Mesodermal cell (in vitro differentiated cells): ENCODE measurements around the gene ROBO1.

Experiments
- H3K27ac ChIP-seq: 2 replicates; pipeline ENCODE4 v1.7.0; 2013; ENCODE audit warnings: mild to moderate bottlenecking, low read depth, low read length, moderate library complexity; ENCODE audit not compliant: severe bottlenecking
- H3K36me3 ChIP-seq: 2 replicates; pipeline ENCODE4 v1.7.1; 2013; ENCODE audit warnings: mild to moderate bottlenecking, low read length, moderate library complexity; ENCODE audit not compliant: control insufficient read depth, insufficient read depth
- H3K4me1 ChIP-seq: one replicate; pipeline ENCODE4 v1.7.1; 2013; ENCODE audit warnings: mild to moderate bottlenecking, low read length; ENCODE audit not compliant: insufficient read depth, control insufficient read depth, poor library complexity, severe bottlenecking
- H3K4me3 ChIP-seq: 2 replicates; pipeline ENCODE4 v1.7.0; 2013; ENCODE audit warnings: low read length, control low read depth, mild to moderate bottlenecking; ENCODE audit not compliant: insufficient read depth, poor library complexity, severe bottlenecking; ENCODE audit errors: extremely low read depth
- H3K9me3 ChIP-seq: 2 replicates; pipeline ENCODE4 v1.7.1; 2013; ENCODE audit warnings: mild to moderate bottlenecking, low read length, moderate library complexity; ENCODE audit not compliant: control insufficient read depth
- WGBS, 2 experiments: methylation state at CpG; one replicate each; pipeline ENCODE4 v1.1.5; 2013; ENCODE audit warnings: missing lambda C conversion rate in 2 of 2; ENCODE audit not compliant: insufficient coverage in 2 of 2; 5-methylcytosine and 5-hydroxymethylcytosine counted together

ROBO1 gene

GRCh38 chr3:79478620-79479019 is 289.2 kb downstream of the ROBO1 start:
- WGBS, 2 experiments: 100% methylated on average over 1 of the region's 1 CpG; no CpG with 5 or more reads in 1 of the 2 experiments
- Histone ChIP-seq H3K4me1 (no peaks in the 10 kb centered on the region), H3K9me3 (no peaks in the 10 kb centered on the region), H3K4me3 (no peak overlapping the region), H3K36me3 (no peaks in the 10 kb centered on the region), H3K27ac (no peak overlapping the region)

- no peak overlapping the region for H3K4me3 ChIP-seq
- no peaks in the 10 kb centered on the region for H3K9me3 ChIP-seq
- no peaks in the 10 kb centered on the region for H3K36me3 ChIP-seq
- WGBS, 2 experiments: no CpG with 5 or more reads among the region's 1 CpG
- H3K4me1 ChIP-seq: no peaks in the 10 kb centered on the region
- H3K27ac ChIP-seq: no peak overlapping the region
Measured at GRCh38 chr3:79477242-79477641, 290.6 kb downstream of the ROBO1 start.

- peak overlapping the region; percentile 13 for H3K27ac ChIP-seq
- H3K9me3 ChIP-seq: no peaks in the 10 kb centered on the region
- H3K4me1 ChIP-seq: no peaks in the 10 kb centered on the region
- WGBS, 2 experiments: no CpG with 5 or more reads among the region's 2 CpGs
- no peak overlapping the region for H3K4me3 ChIP-seq
- no peaks in the 10 kb centered on the region for H3K36me3 ChIP-seq
Measured at GRCh38 chr3:79473993-79474392, 293.8 kb downstream of the ROBO1 start.

- no peaks in the 10 kb centered on the region for H3K9me3 ChIP-seq
- H3K4me1 ChIP-seq: no peaks in the 10 kb centered on the region
- no peaks in the 10 kb centered on the region for H3K36me3 ChIP-seq
- H3K27ac ChIP-seq: no peak overlapping the region
- no peak overlapping the region for H3K4me3 ChIP-seq
- WGBS, 2 experiments: 80% methylated on average over 1 of the region's 3 CpGs; no CpG with 5 or more reads in 1 of the 2 experiments
Measured at GRCh38 chr3:79467721-79468120, 300.1 kb downstream of the ROBO1 start.

- H3K9me3 ChIP-seq: no peaks in the 10 kb centered on the region
- WGBS, 2 experiments: 60 to 90% methylated on average over 1 of the region's 1 CpG
- no peaks in the 10 kb centered on the region for H3K4me1 ChIP-seq
- H3K4me3 ChIP-seq: no peak overlapping the region
- H3K27ac ChIP-seq: no peak overlapping the region
- no peaks in the 10 kb centered on the region for H3K36me3 ChIP-seq
Measured at GRCh38 chr3:79461129-79461792, 306.5 kb downstream of the ROBO1 start.

GRCh38 chr3:79453600-79453999 is 314.2 kb downstream of the ROBO1 start:
- Histone ChIP-seq H3K4me3 (no peak overlapping the region), H3K27ac (no peak overlapping the region), H3K9me3 (no peaks in the 10 kb centered on the region), H3K36me3 (no peaks in the 10 kb centered on the region), H3K4me1 (no peaks in the 10 kb centered on the region)
- WGBS, 2 experiments: 88 to 89% methylated on average over 1 of the region's 2 CpGs

GRCh38 chr3:79436387-79436786 is 331.4 kb downstream of the ROBO1 start:
- Histone ChIP-seq H3K9me3 (no peaks in the 10 kb centered on the region), H3K4me1 (no peaks in the 10 kb centered on the region), H3K36me3 (no peaks in the 10 kb centered on the region), H3K4me3 (no peak overlapping the region), H3K27ac (no peak overlapping the region)
- WGBS, 2 experiments: no CpG with 5 or more reads among the region's 1 CpG

GRCh38 chr3:79427081-79427480 is 340.7 kb downstream of the ROBO1 start:
- Histone ChIP-seq H3K9me3 (no peaks in the 10 kb centered on the region), H3K4me3 (no peak overlapping the region), H3K4me1 (no peaks in the 10 kb centered on the region), H3K27ac (no peak overlapping the region), H3K36me3 (no peaks in the 10 kb centered on the region)
- 80 to 100% methylated on average over 2 to 3 of the region's 5 CpGs for WGBS, 2 experiments

GRCh38 chr3:79424811-79425210 is 343.0 kb downstream of the ROBO1 start:
- WGBS, 2 experiments: 85 to 86% methylated on average over 3 of the region's 3 CpGs
- Histone ChIP-seq H3K4me3 (no peak overlapping the region), H3K27ac (no peak overlapping the region), H3K4me1 (no peaks in the 10 kb centered on the region), H3K36me3 (no peaks in the 10 kb centered on the region), H3K9me3 (no peaks in the 10 kb centered on the region)

GRCh38 chr3:79423417-79423816 is 344.4 kb downstream of the ROBO1 start:
- Histone ChIP-seq H3K27ac (no peak overlapping the region), H3K36me3 (no peaks in the 10 kb centered on the region), H3K4me3 (no peak overlapping the region), H3K9me3 (no peaks in the 10 kb centered on the region), H3K4me1 (no peaks in the 10 kb centered on the region)
- WGBS, 2 experiments: 93 to 96% methylated on average over 2 to 3 of the region's 5 CpGs

GRCh38 chr3:79421273-79421672 is 346.5 kb downstream of the ROBO1 start:
- Histone ChIP-seq H3K36me3 (no peaks in the 10 kb centered on the region), H3K4me1 (no peaks in the 10 kb centered on the region), H3K27ac (no peak overlapping the region), H3K4me3 (no peak overlapping the region), H3K9me3 (no peaks in the 10 kb centered on the region)
- 80 to 100% methylated on average over 1 to 2 of the region's 2 CpGs for WGBS, 2 experiments
